Type B pancreatic cell (in vitro differentiated cells): ENCODE measurements around the gene ANKRD33B. TPM values are rescaled to one million over a fixed set of nuclear protein-coding genes. Genes with fewer than 3 reads are reported as not detected.
"Not testable (repeated sequence)": the region's sequence is repeated elsewhere in the genome, so short reads cannot be mapped to it uniquely, and the experiment has no call there.

Source experiments
- DNase-seq: peaks from one replicate; pipeline ENCODE4 v3.0.0; 2021; ENCODE audit warnings: mixed read lengths; ENCODE audit not compliant: unreplicated experiment; ENCODE audit errors: extremely low spot score
- H3K27ac Mint-ChIP-seq: 2 replicates; pipeline ENCODE4 v1.8.0; 2021; ENCODE audit warnings: mild to moderate bottlenecking, mixed read lengths
- H3K27me3 Mint-ChIP-seq: 2 replicates; pipeline ENCODE4 v1.8.0; 2021; ENCODE audit warnings: mixed read lengths
- H3K36me3 Mint-ChIP-seq: 2 replicates; pipeline ENCODE4 v1.8.0; 2021; ENCODE audit warnings: mixed read lengths
- H3K4me1 Mint-ChIP-seq: one replicate; pipeline ENCODE4 v1.8.0; 2021; ENCODE audit warnings: mixed read lengths; ENCODE audit not compliant: unreplicated experiment
- H3K4me3 Mint-ChIP-seq: 2 replicates; pipeline ENCODE4 v1.8.0; 2021; ENCODE audit warnings: mild to moderate bottlenecking, mixed read lengths
- H3K9me3 Mint-ChIP-seq: 2 replicates; pipeline ENCODE4 v1.8.0; 2021; ENCODE audit warnings: mixed read lengths
- CTCF ChIP-seq: fragments of 200-600 bp; sonication (generic); conservative IDR thresholded peaks from 2 replicates; pipeline ENCODE4 v1.5.0; 2021; ENCODE audit warnings: antibody characterized with exemption, mild to moderate bottlenecking
- total RNA-seq: library from RNA; stranded (reverse); gene quantifications from 2 replicates; pipeline ENCODE4 v1.2.1, GENCODE V29; 2021; ENCODE audit warnings: low replicate concordance

ANKRD33B gene
- total RNA-seq, 1 donor from 2014 or later = 3.4 TPM

- H3K4me1 Mint-ChIP-seq = peaks cover 5% of the 10 kb centered on the region
- no peak overlapping the region for H3K27ac Mint-ChIP-seq
- H3K36me3 Mint-ChIP-seq = no peaks in the 10 kb centered on the region
- DNase-seq = no peak
- H3K27me3 Mint-ChIP-seq = peaks cover 26% of the 10 kb centered on the region
- TF ChIP-seq CTCF = no peak
- H3K9me3 Mint-ChIP-seq = no peaks in the 10 kb centered on the region
- H3K4me3 Mint-ChIP-seq = no peak overlapping the region
These were observed 20.3 kb upstream of the ANKRD33B start for GRCh38 chr5:10543585-10544040.

- DNase-seq = no peak
- H3K27ac Mint-ChIP-seq = no peak overlapping the region
- peaks cover 21% of the 10 kb centered on the region for H3K27me3 Mint-ChIP-seq
- no peaks in the 10 kb centered on the region for H3K4me1 Mint-ChIP-seq
- no peaks in the 10 kb centered on the region for H3K36me3 Mint-ChIP-seq
- no peak overlapping the region for H3K4me3 Mint-ChIP-seq
- no peak for TF ChIP-seq CTCF
- no peaks in the 10 kb centered on the region for H3K9me3 Mint-ChIP-seq
These were observed 18.8 kb upstream of the ANKRD33B start for GRCh38 chr5:10545084-10545483.

GRCh38 chr5:10546186-10546585 lies 17.7 kb upstream of the ANKRD33B start:
- TF ChIP-seq CTCF = no peak

GRCh38 chr5:10548418-10549122 lies 15.3 kb upstream of the ANKRD33B start:
- Mint-ChIP-seq H3K4me3 (no peak overlapping the region), H3K36me3 (no peaks in the 10 kb centered on the region), H3K9me3 (no peaks in the 10 kb centered on the region), H3K27ac (no peak overlapping the region), H3K4me1 (peaks cover 5% of the 10 kb centered on the region), H3K27me3 (peaks cover 20% of the 10 kb centered on the region)
- no peak for TF ChIP-seq CTCF
- no peak for DNase-seq

More at GRCh38 chr5:10546186-10546585, 17.7 kb upstream of the ANKRD33B start:
- Mint-ChIP-seq H3K4me3 (no peak overlapping the region), H3K36me3 (no peaks in the 10 kb centered on the region), H3K9me3 (no peaks in the 10 kb centered on the region), H3K27me3 (peaks cover 21% of the 10 kb centered on the region), H3K4me1 (peaks cover under 1% of the 10 kb centered on the region), H3K27ac (no peak overlapping the region)
- DNase-seq = no peak

- not testable (repeated sequence) for H3K27ac Mint-ChIP-seq, H3K36me3 Mint-ChIP-seq
These were observed 14.8 kb upstream of the ANKRD33B start for GRCh38 chr5:10549123-10549514.

GRCh38 chr5:10550222-10550995 lies 13.5 kb upstream of the ANKRD33B start:
- no peak overlapping the region for H3K27ac Mint-ChIP-seq
- no peak for TF ChIP-seq CTCF
- peaks cover 25% of the 10 kb centered on the region for H3K27me3 Mint-ChIP-seq
- no peaks in the 10 kb centered on the region for H3K36me3 Mint-ChIP-seq
- H3K9me3 Mint-ChIP-seq = no peaks in the 10 kb centered on the region
- no peak overlapping the region for H3K4me3 Mint-ChIP-seq
- no peak for DNase-seq
- peaks cover 8% of the 10 kb centered on the region for H3K4me1 Mint-ChIP-seq

More at GRCh38 chr5:10549123-10549514, 14.8 kb upstream of the ANKRD33B start:
- not testable (repeated sequence) for DNase-seq, H3K4me3 Mint-ChIP-seq, H3K9me3 Mint-ChIP-seq, H3K4me1 Mint-ChIP-seq
- peaks cover 21% of the 10 kb centered on the region for H3K27me3 Mint-ChIP-seq
